CD4-positive, alpha-beta T cell (primary cell): ENCODE results near the gene TUBB4B. TPM values are rescaled to one million over a fixed set of nuclear protein-coding genes. Genes with fewer than 3 reads are reported as not detected.

Experiments used
- ATAC-seq: fragments of 200-7000 bp; cut with Tn5 transposase; one replicate; pipeline ENCODE4 v1.10.0; 2022; ENCODE audit warnings: mild to moderate bottlenecking; ENCODE audit not compliant: poor library complexity
- CTCF ChIA-PET: fragments of 350-600 bp; sonication (Branson Sonifier 250); formaldehyde crosslinking; loops from one replicate; lab custom pipeline; 2021; ENCODE audit warnings: antibody characterized with exemption, inconsistent platforms; lab: Charles Lee
- POLR2A ChIA-PET: fragments of 350-600 bp; sonication (Branson Sonifier 250); formaldehyde crosslinking; loops from one replicate; lab custom pipeline; 2021; ENCODE audit warnings: antibody characterized with exemption, inconsistent platforms; lab: Charles Lee
- DNase-seq, 14 experiments: peaks; one replicate each; pipeline ENCODE4 v3.0.0-alpha.2; 2013 to 2020; ENCODE audit warnings: mixed read lengths in 2 of 14
- H3K27ac ChIP-seq, 2 donors: one replicate each; pipeline versions ENCODE4 v1.5.1 to v1.7.0; 2013; ENCODE audit warnings: low read length in 2 of 2, low read depth in 1 of 2, mild to moderate bottlenecking in 1 of 2
- H3K27me3 ChIP-seq, 2 experiments: 1 replicate in 1 of 2; 2 replicates in 1 of 2; pipeline versions ENCODE4 v1.6.1 to v1.7.0; 2013; ENCODE audit warnings: low read length in 2 of 2, control low read depth in 1 of 2, mild to moderate bottlenecking in 1 of 2, moderate library complexity in 1 of 2; ENCODE audit not compliant: insufficient read depth in 2 of 2, control insufficient read depth in 1 of 2
- H3K36me3 ChIP-seq: one replicate; pipeline ENCODE4 v1.6.1; 2013; ENCODE audit warnings: low read length, control low read depth; ENCODE audit not compliant: insufficient read depth
- H3K4me1 ChIP-seq: one replicate; pipeline ENCODE4 v1.6.1; 2013; ENCODE audit warnings: low read length, control low read depth; ENCODE audit not compliant: insufficient read depth
- H3K4me3 ChIP-seq: one replicate; pipeline ENCODE4 v1.5.1; 2013; ENCODE audit warnings: mild to moderate bottlenecking, low read length, moderate library complexity
- H3K9me3 ChIP-seq, 2 experiments: 1 replicate in 1 of 2; 2 replicates in 1 of 2; pipeline versions ENCODE4 v1.6.1 to v1.7.0; 2013; ENCODE audit warnings: low read length in 2 of 2, mild to moderate bottlenecking in 2 of 2, control low read depth in 1 of 2, moderate library complexity in 1 of 2; ENCODE audit not compliant: control insufficient read depth in 1 of 2, insufficient read depth in 1 of 2
- H3K27ac Mint-ChIP-seq: one replicate; pipeline ENCODE4 v1.8.0; 2020; ENCODE audit warnings: mixed read lengths
- H3K27me3 Mint-ChIP-seq: one replicate; pipeline ENCODE4 v1.8.0; 2021; ENCODE audit warnings: mixed read lengths
- H3K36me3 Mint-ChIP-seq: one replicate; pipeline ENCODE4 v1.8.0; 2021; ENCODE audit warnings: low read depth, mixed read lengths
- H3K4me1 Mint-ChIP-seq: one replicate; pipeline ENCODE4 v1.8.0; 2021; ENCODE audit warnings: low read depth, mixed read lengths
- H3K4me3 Mint-ChIP-seq: one replicate; pipeline ENCODE4 v1.8.0; 2020; ENCODE audit warnings: mild to moderate bottlenecking, mixed read lengths
- H3K9me3 Mint-ChIP-seq: one replicate; pipeline ENCODE4 v1.8.0; 2020; ENCODE audit warnings: mixed read lengths
- CTCF ChIP-seq: fragments of 200-600 bp; IDR thresholded peaks from one replicate; pipeline ENCODE4 v1.8.0; 2022; ENCODE audit warnings: antibody characterized with exemption, mild to moderate bottlenecking
- intact Hi-C, 2 experiments: fragments of 100-400 bp; cut with DNase I in 1 of 2; cut with micrococcal nuclease in 1 of 2; formaldehyde crosslinking; loops; one replicate each; pipeline versions ENCODE4 v1.15.1 to v1.9.0; 2023 to 2025; cut with DNase I, micrococcal nuclease
- total RNA-seq, 174 experiments: library from RNA in 2 of 174; stranded (reverse) in 2 of 174; gene quantifications; one replicate each; pipeline ENCODE4 v1.2.3 and lab custom pipeline; 2021 to 2026

Gene TUBB4B
- total RNA-seq, 2 experiments from 2014 or later: 93.8 to 98.2 TPM

GRCh38 chr9:137253717-137254623 is 12.9 kb downstream of the TUBB4B start:
- H3K27me3 ChIP-seq: no peaks in the 10 kb centered on the region
- POLR2A ChIA-PET: interaction anchor here (0.6 to 4.7 kb wide), 11 partner anchors 11 to 526 kb away, joined by 3 to 63 read pairs (median 8); partner anchors contain the start of genes ANAPC2, EXD3, MAN1B1 and NOXA1
- Mint-ChIP-seq H3K4me1 (peaks cover 16% of the 10 kb centered on the region), H3K27me3 (no peaks in the 10 kb centered on the region), H3K9me3 (no peaks in the 10 kb centered on the region), H3K27ac (peak overlapping the region; percentile 82), H3K4me3 (peak overlapping the region; percentile 91), H3K36me3 (peaks cover 8% of the 10 kb centered on the region)
- ATAC-seq (no peak), DNase-seq (peak in 1 of 14 experiments; percentile 11)
- peaks cover 20% of the 10 kb centered on the region for H3K36me3 ChIP-seq
- no peak for TF ChIP-seq CTCF
- peaks cover 25% of the 10 kb centered on the region for H3K4me1 ChIP-seq
- intact Hi-C loops: no loop called here
- no peaks in the 10 kb centered on the region for H3K9me3 ChIP-seq
- no peak overlapping the region for H3K27ac ChIP-seq
- H3K4me3 ChIP-seq: peak overlapping the region; percentile 82
- CTCF ChIA-PET: interaction anchor here (0.6 to 2.9 kb wide), 5 partner anchors 11 to 30 kb away, joined by 3 to 18 read pairs (median 4); no protein-coding TSS in a partner anchor

DNA sequence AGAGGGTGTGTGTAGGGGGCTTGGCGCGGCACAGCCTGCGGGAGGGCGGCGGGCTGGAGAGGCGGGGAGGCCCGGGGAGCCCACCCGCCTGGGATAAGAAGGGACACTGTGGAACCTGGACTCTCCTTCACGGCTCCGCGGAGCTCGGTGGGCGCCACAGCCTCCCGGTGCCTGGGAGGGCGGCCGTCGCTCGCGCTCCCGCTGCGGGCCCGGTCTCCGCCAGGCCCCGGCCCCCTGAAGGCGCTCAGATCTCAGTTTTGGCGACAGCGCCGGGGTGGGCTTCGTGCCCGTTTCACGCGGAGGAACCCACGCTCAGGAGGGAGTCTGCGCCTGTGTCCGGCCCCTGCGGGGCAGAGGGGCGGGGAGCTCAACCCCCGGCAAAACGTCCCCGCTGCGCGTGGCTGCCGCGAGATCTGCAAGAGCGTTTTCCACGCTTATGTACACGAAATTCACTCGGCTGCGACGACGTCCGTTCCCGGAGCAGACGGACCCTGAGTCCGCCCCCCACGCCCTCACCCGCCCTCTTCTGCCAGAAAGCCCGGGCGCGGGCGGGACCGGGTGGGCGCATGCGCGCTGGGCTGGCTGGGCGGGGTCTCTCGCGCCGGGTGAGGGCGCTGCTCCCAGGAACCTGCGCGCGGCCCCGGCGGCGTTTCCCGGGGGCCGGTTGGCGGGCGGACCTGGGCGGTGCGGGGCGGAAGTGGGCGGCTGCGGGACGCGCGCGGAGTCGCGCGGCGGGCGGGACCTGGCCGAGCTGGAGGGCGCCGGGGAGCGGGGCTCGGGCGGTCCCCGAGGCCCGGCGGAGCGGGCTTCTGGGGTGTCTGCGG is 13.7 kb downstream of the TUBB4B start, which contains the start of gene NELFB:
Gene NELFB, plus strand, starts transcription at position 704 of the 824 bp plus-strand sequence.
- Histone ChIP-seq H3K36me3 (peaks cover 20% of the 10 kb centered on the region), H3K27me3 (no peaks in the 10 kb centered on the region), H3K4me1 (peaks cover 25% of the 10 kb centered on the region), H3K4me3 (peak within 1 kb of the TSS; percentile 90), H3K27ac (no peak within 1 kb of the TSS), H3K9me3 (no peaks in the 10 kb centered on the region)
- H3K4me3 Mint-ChIP-seq: peak within 1 kb of the TSS; percentile 94
- CTCF ChIA-PET: interaction anchor here (0.9 to 2.9 kb wide), 5 partner anchors 12 to 220 kb away, joined by 3 to 18 read pairs (median 4); no protein-coding TSS in a partner anchor
- H3K36me3 Mint-ChIP-seq: peaks cover 12% of the 10 kb centered on the region
- H3K27ac Mint-ChIP-seq: peak within 1 kb of the TSS; percentile 82
- POLR2A ChIA-PET: interaction anchor here (0.6 to 4.7 kb wide), 17 partner anchors 11 to 527 kb away, joined by 3 to 63 read pairs (median 5); partner anchors contain the start of genes ANAPC2, EXD3, MAN1B1 and NOXA1
- TF ChIP-seq CTCF: no peak
- DNase-seq (peak; percentile 87 to 98 (median 96)), ATAC-seq (peak; percentile 94)
- intact Hi-C loops: loop anchor here in 1 of 2 experiments (1.0 to 5.0 kb wide), 3 partner anchors 14 to 1288 kb away; partner anchors contain the start of genes EXD3, NOXA1 and TUBB4B
- no peaks in the 10 kb centered on the region for H3K9me3 Mint-ChIP-seq
- peaks cover 16% of the 10 kb centered on the region for H3K4me1 Mint-ChIP-seq
- no peaks in the 10 kb centered on the region for H3K27me3 Mint-ChIP-seq
